Loucy (cell line): ENCODE results near the gene C2CD4B.

ENCODE experiments used
- EZH2phosphoT487 ChIP-seq: fragments of 200-600 bp; IDR thresholded peaks from 2 replicates; pipeline ENCODE4 v1.6.1; 2018; ENCODE audit warnings: antibody characterized with exemption, mild to moderate bottlenecking, moderate library complexity, borderline replicate concordance
- TF ChIP-seq, protein P1 (sequence below): fragments of 200-600 bp; sonication (generic); conservative IDR thresholded peaks from 2 replicates; pipeline ENCODE4 v1.5.1; 2014; ENCODE audit warnings: mild to moderate bottlenecking, antibody characterized with exemption, low read length

DNA sequence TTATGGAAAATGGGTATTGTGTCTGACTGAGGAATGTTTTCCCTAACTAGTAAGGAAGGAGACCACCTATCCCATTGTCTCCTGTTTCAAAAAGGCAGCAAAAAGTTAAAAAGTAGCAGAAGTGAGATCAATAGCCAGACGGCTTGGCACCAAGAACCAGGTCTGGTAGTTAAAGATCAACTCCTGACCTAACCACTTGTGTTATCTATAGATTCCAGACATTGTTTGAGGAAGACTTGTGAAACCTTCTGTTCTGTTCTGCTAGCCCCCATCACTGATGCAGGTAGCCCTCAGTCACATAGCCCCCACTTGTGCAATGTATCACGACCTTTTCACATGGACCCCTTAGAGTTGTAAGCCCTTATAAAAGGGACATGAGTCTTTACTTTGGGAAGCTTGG lies 46.3 kb upstream of the C2CD4B start:
- TF ChIP-seq, protein P1, sequence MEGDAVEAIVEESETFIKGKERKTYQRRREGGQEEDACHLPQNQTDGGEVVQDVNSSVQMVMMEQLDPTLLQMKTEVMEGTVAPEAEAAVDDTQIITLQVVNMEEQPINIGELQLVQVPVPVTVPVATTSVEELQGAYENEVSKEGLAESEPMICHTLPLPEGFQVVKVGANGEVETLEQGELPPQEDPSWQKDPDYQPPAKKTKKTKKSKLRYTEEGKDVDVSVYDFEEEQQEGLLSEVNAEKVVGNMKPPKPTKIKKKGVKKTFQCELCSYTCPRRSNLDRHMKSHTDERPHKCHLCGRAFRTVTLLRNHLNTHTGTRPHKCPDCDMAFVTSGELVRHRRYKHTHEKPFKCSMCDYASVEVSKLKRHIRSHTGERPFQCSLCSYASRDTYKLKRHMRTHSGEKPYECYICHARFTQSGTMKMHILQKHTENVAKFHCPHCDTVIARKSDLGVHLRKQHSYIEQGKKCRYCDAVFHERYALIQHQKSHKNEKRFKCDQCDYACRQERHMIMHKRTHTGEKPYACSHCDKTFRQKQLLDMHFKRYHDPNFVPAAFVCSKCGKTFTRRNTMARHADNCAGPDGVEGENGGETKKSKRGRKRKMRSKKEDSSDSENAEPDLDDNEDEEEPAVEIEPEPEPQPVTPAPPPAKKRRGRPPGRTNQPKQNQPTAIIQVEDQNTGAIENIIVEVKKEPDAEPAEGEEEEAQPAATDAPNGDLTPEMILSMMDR = no peak
- TF ChIP-seq EZH2phosphoT487 = no peak
